HG02798 (cell line): ENCODE measurements around the gene TTLL6.
"Not testable (repeated sequence)": the region's sequence is repeated elsewhere in the genome, so short reads cannot be mapped to it uniquely, and the experiment has no call there.

Experiments
- ATAC-seq: cut with Tn5 transposase; IDR thresholded peaks from one replicate; pipeline ENCODE4 v1.9.1; 2021; ENCODE audit warnings: mild to moderate bottlenecking; ENCODE audit not compliant: unreplicated experiment, poor library complexity

TTLL6 gene

DNA sequence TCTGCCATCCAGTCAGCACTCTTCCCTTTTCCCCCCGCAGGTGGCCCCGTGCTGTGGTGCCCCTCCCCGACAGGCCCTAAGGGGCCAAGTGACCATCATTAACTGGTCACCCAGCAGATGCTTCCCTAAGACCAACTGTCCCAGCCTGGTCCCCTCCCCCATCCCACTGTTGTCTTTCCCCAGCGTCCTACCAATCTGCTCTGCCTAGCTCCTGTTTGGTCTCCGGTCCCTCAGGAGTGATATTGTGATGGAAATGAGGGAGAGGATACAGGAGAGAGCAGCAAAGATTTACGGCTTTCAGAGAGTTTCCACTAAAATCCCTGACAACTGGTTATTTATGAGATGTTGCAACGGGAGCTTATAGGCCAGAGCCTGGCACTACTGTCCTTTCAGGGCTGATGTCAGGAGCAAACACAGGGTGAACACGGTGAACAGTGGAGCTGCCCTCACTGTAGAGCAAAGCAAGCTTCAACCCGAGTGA, 1.4 kb upstream of the TTLL6 start:
- ATAC-seq, result no peak

DNA sequence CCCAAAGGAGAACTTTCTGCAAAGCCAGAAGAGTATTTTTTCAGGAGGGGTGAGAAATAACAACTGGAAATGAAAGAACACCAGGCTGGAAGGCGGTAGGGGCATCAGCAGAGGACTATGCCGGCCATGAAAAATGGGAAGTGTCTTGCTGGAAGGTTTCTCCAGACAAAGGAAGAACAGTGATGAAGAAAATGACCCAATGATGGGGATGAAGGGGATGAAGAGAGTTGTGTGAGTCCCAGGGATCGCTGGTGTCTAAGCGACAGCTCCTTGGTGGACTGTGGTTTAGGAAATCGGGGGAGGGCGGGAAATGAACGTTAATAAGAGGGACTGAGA, 623 bp downstream of the TTLL6 start:
- no peak for ATAC-seq

DNA sequence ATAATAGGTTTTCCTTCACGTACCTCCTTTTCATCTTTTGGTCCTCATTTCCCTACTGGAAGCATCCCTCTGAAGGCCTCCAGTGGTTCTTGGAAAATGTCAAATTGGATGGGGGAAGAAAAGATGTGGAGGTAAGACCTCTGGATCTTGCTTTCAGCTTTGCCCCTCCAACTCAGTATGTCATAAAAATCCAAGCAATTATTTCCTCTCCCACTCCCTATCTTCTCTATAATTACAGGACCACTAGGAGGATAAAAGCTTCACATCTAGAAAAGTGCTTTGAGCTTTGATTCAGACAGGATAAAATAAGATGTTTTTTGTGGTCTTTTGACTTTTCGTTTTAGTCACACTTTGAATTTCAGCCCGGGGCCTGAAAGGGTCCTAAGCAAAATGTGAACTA, 1.7 kb downstream of the TTLL6 start:
- no peak for ATAC-seq

DNA sequence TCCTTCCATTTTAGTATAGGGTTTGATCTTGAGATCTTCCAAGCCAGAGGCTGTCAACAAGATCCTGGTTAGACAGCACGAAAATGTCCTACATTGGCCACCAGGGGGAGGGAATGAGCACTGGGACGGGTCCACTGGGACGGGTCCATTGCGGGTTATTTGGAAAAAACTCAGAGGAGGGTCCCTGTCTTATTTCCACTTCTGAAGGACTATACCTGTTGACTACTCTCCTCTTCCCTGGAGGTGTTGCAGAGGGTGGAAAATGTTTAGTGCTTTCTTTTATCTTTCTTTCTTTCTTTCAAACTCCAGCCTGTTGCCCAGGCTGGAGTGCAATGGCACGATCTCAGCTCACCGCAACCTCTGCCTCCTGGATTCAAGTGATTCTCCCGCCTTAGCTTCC, 2.5 kb downstream of the TTLL6 start:
- ATAC-seq, result no peak

DNA sequence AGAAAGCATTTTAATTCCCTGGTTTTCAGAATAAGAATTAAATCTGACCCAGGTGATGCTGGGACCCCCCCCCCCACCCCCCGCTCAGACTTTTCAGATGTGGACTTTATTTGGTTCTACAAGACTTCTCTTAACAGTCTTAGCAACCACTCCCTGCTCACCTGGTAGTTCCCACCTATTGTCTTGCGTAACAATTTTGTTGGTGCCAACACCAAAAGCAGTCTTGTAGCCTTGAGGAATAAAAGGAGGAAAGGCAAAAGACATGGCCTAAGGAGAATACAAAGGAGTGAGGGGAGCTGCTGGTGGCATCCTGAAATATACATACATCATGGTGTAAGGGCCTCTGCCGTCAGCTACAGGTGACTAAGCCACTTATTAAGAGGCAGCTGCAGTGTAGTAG, 5.0 kb downstream of the TTLL6 start:
- no peak for ATAC-seq

DNA sequence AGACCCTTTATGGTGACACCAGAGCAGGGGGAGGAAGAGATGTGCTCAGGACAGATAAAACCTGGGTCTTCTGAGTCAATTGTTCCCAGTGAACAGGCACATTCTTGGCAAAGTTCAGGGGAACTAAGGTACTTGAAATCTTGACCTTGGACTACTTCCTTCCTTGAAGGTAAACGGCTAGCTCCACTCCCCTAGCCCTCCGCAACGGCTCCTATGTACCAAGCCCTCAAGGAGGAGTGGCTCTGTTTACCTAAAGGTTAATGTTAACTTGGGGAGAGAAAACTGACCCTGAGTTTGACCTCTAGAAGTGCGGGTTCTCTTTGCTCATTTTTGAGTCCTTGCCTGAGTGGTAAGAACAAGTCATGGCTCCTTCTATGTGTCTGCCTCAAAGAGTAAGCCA, 7.8 kb downstream of the TTLL6 start:
- ATAC-seq, result no peak

DNA sequence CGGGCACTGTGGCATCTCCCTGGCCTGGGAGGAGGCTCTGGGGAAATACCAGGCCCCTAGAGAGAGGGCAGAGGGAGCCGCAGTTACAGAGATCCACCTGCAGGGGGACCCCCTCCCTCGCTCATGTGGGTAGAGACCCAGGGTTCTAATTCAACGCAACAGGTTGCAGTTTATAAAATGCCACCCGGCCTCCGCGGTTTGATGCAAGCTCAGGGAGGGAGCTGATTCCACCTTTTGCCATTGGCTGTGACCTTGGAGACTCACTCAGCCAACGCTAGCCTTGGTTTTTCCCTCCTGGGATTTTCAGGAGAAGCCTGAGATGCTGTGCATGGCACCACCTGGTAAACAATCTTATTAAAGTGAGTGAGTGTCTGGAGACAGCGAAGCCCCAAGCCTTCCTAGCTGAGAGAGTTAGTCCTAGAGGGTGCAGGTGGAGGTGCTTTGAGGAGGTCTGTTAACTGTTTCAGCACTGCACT, 12.1 kb downstream of the TTLL6 start:
- peak; percentile 60 for ATAC-seq

DNA sequence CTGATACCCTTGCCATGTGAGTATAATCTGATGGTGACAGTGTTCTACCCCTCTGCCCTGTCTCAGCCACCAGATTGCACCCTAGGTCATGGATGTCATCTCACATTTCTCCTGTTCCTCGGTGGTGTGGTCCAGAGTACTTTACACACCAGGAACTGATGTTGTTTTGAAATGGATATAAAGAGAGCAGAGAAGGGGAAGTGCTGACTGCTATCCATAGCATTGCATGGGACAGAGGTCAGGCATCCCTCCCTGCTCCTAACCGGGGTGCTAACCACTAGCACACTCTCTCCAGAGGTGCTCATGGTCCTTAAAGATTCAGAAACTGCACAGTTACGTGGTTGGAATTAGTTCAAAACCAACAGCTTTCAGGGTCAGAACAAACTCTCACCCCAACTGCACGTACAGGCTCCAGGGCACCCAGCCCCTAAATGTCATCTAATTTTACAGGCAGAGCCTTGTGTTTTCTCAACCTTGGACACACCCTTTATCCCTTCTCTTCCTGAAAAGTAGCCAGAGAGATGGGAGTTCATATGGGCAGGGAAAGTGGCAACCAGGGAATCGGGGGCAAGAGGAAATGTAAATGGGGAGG, 16.3 kb downstream of the TTLL6 start:
- ATAC-seq, result no peak

DNA sequence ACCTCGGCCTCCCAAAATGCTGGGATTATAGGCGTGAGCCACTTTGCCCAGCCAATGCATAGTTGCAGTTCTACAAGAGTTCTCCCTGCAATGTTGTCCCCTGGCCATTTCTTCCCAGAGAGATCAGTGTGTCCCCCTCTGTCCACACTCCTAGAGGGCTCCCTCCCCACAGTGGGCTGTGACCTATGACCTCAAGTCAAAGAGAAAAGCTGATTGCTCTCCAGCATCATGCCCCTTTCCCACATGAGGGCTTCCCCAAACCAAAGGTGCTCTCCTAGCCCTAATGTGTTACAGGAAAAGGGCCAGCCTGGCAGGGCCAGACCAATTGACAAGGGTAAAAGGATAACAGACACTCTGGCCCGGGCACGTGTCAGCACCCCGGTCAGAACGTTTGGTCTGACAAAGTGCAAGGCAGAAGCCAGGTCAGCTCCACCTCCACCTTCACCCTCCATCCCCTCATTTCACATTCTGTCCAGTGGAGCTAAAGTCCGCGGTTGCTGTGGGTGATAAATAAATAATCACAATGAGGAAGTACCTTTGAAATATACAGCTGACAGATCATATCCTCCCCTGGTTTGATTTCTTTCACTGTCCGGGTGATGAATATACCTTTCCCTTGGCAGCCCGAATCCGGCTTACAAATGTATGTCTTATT, 17.8 kb downstream of the TTLL6 start:
- ATAC-seq, result no peak

DNA sequence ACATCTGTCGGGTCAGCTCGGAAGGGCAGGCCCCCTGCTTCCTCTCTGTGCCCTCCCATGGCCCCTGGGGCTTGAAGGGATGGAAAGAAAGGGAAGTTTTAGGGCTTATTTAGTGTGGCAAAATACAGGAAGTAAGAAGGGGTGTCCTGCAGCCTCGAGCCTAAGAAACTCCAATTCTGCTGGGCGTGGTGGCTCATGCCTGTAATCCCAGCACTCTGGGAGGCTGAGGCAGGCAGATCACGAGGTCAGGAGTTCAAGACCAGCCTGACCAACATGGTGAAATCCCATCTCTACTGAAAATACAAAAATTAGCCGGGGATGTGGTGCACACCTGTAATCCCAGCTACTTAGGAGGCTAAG, 20.9 kb downstream of the TTLL6 start:
- not testable (repeated sequence) for ATAC-seq

DNA sequence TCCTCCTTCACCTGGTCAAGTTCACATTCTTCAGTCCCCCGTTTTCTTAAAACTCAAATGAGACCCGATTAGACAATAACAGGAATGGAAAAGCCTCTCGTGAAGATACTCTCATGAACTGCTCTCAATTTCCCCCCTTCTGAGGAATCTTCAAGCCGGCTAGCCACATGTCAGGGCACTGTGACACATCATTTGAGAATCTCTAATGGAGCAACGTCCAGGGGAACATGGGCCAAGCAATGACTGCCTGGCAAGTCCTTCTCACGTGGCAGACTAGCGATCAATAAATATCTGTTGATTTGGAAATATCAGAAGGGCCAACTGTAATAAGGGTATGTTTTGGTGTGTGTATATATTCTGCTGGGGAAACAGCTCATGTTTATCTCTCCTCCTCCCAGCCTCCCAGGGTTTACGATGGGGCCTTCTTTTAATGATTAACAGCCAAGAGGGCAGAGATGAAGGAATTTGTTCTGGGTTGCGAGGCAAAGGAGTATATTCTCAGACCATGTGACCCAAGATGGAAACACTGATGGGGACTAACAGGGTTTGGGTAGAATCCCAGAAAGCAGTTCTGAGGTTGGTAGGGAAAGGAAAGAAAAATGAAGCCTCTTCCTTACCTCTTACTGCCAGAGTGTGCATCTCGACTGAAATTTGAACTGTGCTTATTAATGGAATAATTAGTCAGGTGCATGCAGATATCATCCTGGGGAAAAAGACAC, 21.4 kb downstream of the TTLL6 start:
- no peak for ATAC-seq

DNA sequence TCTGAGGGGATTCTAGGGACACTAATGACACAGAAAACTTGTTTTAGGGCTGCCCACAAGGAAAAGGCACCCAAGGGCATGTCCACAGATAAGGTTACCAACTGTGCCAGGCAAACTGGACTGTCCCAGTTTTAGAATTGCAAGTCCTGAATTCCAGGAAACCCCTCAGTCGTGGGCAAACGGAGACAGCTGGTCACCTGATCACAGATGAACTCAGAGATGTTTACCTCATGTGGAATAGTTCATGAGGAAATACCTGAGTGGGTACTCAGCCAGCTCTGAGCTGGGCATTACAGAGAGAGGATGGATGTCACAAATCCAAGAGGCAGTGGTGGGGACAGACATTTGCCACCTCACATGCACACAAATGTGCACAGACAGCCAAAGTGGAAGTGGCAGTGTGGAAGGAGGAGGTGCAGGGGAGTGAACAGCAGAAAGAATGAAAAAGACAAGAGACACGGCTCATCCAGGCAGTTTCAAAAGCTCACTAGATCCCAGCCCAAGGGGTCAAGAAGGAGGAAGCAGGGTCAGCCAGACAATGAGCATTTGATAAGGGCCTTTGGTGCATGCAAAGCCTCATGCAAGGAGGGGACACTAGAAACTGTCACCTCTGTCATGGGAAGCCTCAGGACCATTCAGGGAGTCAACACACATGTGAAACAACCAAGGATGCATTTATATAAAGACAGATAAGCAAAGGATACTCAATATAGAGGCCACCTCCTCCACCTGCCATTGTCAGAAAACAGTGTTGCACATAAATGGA, 24.8 kb downstream of the TTLL6 start:
- no peak for ATAC-seq

DNA sequence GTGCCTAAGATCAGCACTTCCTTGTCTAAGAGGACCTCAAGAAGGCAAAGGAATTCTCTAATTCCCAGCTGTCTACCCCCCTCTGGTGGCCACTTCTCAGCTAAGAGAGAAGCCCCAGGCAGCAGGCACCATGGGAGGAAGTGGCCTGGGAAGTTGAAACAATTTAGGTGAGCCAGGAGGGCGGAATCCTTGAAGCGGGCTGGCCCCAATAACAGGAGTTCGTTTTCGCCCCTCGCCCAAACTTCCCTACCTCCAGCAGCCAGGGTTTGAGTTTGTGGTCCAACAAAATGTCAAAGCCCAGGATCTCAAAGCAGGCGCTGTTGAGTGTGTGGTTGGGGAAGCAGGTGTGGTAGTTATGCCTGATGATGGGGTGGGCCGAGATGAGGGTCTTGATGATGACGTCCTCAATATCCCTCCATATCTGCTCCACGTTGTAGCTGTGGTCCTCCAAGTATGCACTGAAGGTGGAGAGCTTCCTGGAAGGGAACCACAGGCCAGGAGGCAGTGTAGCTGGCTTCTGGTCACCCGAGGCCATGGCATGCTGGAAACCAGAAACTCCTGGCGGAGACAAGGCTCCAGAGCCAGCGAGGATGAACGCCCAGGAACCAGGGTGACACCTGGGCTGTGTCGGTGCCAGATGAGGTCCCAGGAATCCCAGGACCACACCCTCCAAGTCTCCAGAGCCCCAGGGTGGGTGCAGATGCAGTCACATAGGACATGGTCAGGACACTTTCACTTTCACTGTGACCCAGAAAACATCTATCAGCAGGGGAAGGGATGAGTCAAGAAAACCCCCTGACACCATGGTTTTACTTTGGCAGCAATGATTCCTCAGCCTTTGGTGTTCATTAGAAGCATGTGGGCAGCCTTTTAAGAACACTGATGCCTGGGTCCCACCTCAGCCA, 25.6 kb downstream of the TTLL6 start:
- ATAC-seq, result no peak

DNA sequence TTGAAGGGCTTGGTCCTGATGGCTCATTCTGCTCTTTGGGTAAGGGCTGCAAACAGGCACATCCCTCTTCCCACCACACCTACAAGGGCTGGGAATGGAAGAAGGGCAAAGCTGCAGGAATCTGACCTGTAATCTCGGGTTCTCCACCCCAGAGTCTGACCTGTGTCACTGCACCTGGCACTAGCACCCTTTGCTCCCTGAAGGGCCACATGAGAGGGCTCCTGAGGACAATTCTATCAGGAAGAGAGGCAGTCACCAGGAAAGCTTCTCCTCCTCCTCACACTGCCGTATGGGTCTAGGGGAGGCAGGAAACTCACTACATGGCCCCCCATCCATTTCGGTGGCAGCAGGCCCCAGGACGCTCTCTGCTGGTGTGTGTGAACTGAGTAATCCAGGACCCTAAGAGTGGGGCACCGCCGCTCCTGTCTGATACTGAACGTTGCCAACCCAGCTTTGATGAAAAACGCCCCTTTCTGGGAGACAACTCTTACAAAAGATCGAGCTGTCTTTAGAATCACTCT, 26.4 kb downstream of the TTLL6 start:
- no peak for ATAC-seq

DNA sequence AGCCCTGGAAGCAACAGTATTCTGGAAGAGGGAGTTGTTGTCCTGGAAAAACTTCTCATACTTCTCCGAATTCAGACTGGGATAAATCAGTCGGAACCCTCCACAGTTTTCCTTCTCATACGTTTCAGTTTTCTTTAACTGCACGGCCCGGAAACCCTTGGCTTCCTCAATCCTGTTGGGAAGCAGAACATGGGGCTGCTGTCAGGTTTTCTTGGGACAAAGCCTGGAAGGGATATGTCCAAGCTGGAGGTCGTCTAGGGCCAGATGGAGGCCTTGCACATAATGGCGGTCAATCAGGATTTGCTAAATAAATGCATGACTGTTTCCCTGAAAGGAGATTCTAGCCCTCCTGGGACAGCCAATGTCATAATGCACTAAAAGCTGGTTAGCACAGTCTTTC, 29.2 kb downstream of the TTLL6 start:
- no peak for ATAC-seq

DNA sequence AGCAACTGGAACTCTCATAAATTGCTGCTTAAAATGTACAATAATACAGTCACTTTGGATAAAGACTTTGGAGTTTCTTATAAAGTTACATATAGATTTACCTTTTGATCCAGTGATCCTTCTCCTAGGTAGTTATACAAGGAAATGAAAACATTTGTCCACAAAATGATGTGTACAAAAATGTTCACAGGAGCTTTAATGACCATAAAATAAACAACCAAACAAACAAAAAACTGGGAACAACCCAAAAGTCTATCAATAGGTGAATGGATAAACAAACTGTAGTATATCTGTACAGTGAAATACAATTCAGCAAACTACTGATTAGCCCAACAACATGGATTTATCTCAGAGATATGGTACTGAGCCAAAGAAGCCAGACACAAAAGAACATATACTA, 37.6 kb downstream of the TTLL6 start:
- no peak for ATAC-seq

DNA sequence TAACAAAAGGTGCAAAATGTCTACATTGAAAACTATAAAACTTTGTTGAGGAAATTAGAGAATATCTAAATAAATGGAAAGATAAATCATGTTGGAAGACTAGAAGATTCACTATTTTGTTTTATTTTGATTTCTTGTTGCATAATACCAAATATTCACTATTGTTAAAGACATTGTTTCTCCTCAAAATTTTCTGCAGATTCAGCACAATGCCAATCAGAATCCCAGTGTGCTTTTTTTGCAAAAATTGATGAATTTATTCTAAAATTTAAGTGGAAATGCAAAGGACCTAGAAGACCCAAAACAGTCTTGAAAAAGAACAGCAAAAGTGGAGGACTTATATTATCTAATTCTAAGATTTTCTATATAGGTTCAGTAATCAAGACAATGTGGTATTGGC, 40.4 kb downstream of the TTLL6 start:
- no peak for ATAC-seq

DNA sequence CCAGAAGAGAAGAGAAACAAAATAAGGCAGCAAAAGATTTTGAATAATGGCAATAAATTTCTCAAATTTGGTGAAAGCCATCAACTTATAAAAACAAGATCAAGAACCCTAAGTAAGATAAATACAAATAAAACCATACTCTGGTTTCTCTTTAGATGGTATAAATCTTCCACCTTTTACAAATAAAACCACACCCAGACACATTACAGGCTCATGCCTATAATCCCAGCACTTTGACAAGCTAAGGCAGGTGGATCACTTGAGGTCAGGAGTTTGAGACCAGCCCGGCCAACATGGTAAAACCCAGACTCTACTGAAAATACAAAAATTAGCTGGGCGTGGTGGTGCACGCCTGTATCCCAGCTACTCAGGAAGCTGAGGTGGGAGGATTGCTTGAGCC, 43.8 kb downstream of the TTLL6 start:
- no peak for ATAC-seq

DNA sequence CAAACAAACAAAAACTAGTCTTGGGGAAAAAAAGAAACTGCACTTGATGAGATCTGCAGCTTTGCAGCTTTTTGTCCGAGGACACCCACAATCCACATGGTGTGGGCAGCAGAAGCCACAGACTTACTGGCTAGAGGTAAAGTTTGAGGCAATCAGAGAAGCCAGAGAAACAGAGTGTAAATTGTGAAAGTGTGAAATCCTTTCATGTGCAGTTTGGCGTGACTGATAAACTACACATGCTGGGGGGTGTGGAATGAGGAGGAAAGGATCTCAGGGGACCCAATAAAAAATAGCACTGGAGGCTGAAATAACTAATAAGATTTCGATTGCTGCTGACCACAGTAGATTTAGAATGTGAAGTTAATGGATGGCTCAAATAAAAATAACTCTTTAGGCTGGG, 46.1 kb downstream of the TTLL6 start:
- no peak for ATAC-seq
